ENCODE data around the gene SMIM27.

GRCh38 chr9:32543047-32543446 lies 9.1 kb upstream of the SMIM27 start:
- TF ChIP-seq EZH2 (IDR thresholded peaks at IDR 0.05) (no peak), POLR2AphosphoS5 (IDR thresholded peaks at IDR 0.05; ENCODE audit: borderline replicate concordance, low read depth, low read length) (no peak)

All from SK-N-MC (cell line).